OCI-LY7 (cell line): Measurements from ENCODE around the gene SLC15A2. TPM values are rescaled to one million over a fixed set of nuclear protein-coding genes. Genes with fewer than 3 reads are reported as not detected.

Experiments
- BruUV-seq: library from RNA; stranded (reverse); fragments of 400-500 nt; replicated peaks from 2 replicates; lab custom pipeline; 2021; lab: Mats Ljungman, UMichigan
- CTCF ChIA-PET: fragments of 300-600 bp; sonication (Branson Sonifier 250); formaldehyde crosslinking; loops from one replicate; lab custom pipeline; 2022; ENCODE audit warnings: antibody characterized with exemption; ENCODE audit not compliant: unreplicated experiment; lab: Charles Lee
- POLR2A ChIA-PET: fragments of 300-600 bp; sonication (Branson Sonifier 250); formaldehyde crosslinking; loops from one replicate; lab custom pipeline; 2022; ENCODE audit warnings: antibody characterized with exemption; lab: Charles Lee
- DNase-seq: peaks from one replicate; pipeline ENCODE4 v3.0.0-alpha.2; 2015; ENCODE audit warnings: low spot score
- H2AFZ ChIP-seq: fragments of 200-600 bp; sonication (generic), shearing (Covaris generic); 2 replicates; pipeline ENCODE4 v1.6.1; 2014; ENCODE audit warnings: mild to moderate bottlenecking, antibody characterized with exemption, low read length, moderate library complexity
- H3K27ac ChIP-seq: fragments of 200-600 bp; sonication (generic); 2 replicates; pipeline ENCODE4 v1.5.1; 2014; ENCODE audit warnings: mixed run types, low read depth, mild to moderate bottlenecking, moderate library complexity, low read length, inconsistent platforms; ENCODE audit not compliant: poor library complexity, severe bottlenecking
- H3K36me3 ChIP-seq: fragments of 200-600 bp; sonication (generic); 2 replicates; pipeline ENCODE4 v1.6.1; 2014; ENCODE audit warnings: mild to moderate bottlenecking, antibody characterized with exemption, low read length, moderate library complexity, mixed read lengths; ENCODE audit not compliant: insufficient read depth
- H3K4me1 ChIP-seq: fragments of 200-600 bp; sonication (generic); 2 replicates; pipeline ENCODE4 v1.5.1; 2014; ENCODE audit warnings: mild to moderate bottlenecking, low read length; ENCODE audit not compliant: insufficient read depth, poor library complexity, severe bottlenecking
- H3K4me2 ChIP-seq: fragments of 200-600 bp; sonication (generic); 2 replicates; pipeline ENCODE4 v1.6.1; 2014; ENCODE audit warnings: mild to moderate bottlenecking, low read length
- H3K4me3 ChIP-seq: fragments of 200-600 bp; sonication (generic); 2 replicates; pipeline ENCODE4 v1.5.1; 2014; ENCODE audit warnings: mild to moderate bottlenecking, low read depth, low read length; ENCODE audit not compliant: poor library complexity, severe bottlenecking
- H3K79me2 ChIP-seq: fragments of 200-600 bp; sonication (generic); 2 replicates; pipeline ENCODE4 v1.6.1; 2016; ENCODE audit warnings: low read depth, mild to moderate bottlenecking, low read length, moderate library complexity, mixed read lengths; ENCODE audit not compliant: insufficient read depth
- H3K9me2 ChIP-seq: fragments of 200-600 bp; sonication (generic); 2 replicates; pipeline ENCODE4 v1.6.1; 2016; ENCODE audit warnings: mild to moderate bottlenecking, low read length, mixed read lengths; ENCODE audit not compliant: insufficient read depth
- H3K9me3 ChIP-seq: fragments of 200-600 bp; sonication (generic); 2 replicates; pipeline ENCODE4 v1.6.1; 2014; ENCODE audit warnings: mild to moderate bottlenecking, mixed run types, low read length, mixed read lengths
- H4K20me1 ChIP-seq: fragments of 200-600 bp; sonication (generic); 2 replicates; pipeline ENCODE4 v1.6.1; 2014; ENCODE audit warnings: mild to moderate bottlenecking, antibody characterized with exemption, low read length, moderate library complexity, mixed read lengths; ENCODE audit not compliant: insufficient read depth
- CTCF ChIP-seq: fragments of 200-600 bp; sonication (generic); conservative IDR thresholded peaks from 2 replicates; pipeline ENCODE4 v1.5.1; 2014; ENCODE audit warnings: mild to moderate bottlenecking, antibody characterized with exemption, low read length, moderate library complexity, mixed read lengths
- EZH2phosphoT487 ChIP-seq: fragments of 200-600 bp; sonication (generic); IDR thresholded peaks from 2 replicates; pipeline ENCODE4 v1.6.1; 2018; ENCODE audit warnings: low read depth, borderline replicate concordance, mild to moderate bottlenecking, mixed run types, antibody characterized with exemption, low read length, moderate library complexity, mixed read lengths
- intact Hi-C: fragments of 100-400 bp; cut with micrococcal nuclease; formaldehyde crosslinking; loops from one replicate; pipeline ENCODE4 v1.10.0; 2022; ENCODE audit not compliant: unreplicated experiment
- total RNA-seq, 2 experiments: library from RNA; depleted of rRNA in 1 of 2; stranded (reverse); fragments of >200 nt in 1 of 2; shearing (Covaris generic) in 1 of 2; gene quantifications; 2 replicates each; pipeline ENCODE4 v1.2.3, GENCODE V29; 2014 to 2022

SLC15A2 gene
- total RNA-seq, 2 experiments from 2014 or later = 14.0 to 25.3 TPM

GRCh38 chr3:121918779-121919483 is 24.7 kb downstream of the SLC15A2 start:
- H3K79me2 ChIP-seq = no peaks in the 10 kb centered on the region
- no peaks in the 10 kb centered on the region for H3K9me3 ChIP-seq
- H3K4me3 ChIP-seq = no peak overlapping the region
- DNase-seq = no peak
- CTCF ChIA-PET = no interaction called here
- H3K4me2 ChIP-seq = no peak overlapping the region
- no peak overlapping the region for H3K27ac ChIP-seq
- H2AFZ ChIP-seq = no peak overlapping the region
- no peaks in the 10 kb centered on the region for H3K9me2 ChIP-seq
- intact Hi-C loops = no loop called here
- BruUV-seq = no TSS peak
- H3K36me3 ChIP-seq = peaks cover 65% of the 10 kb centered on the region
- no peaks in the 10 kb centered on the region for H3K4me1 ChIP-seq
- no peak for TF ChIP-seq EZH2phosphoT487
- no peak for TF ChIP-seq CTCF
- POLR2A ChIA-PET = interaction anchor here (0.7 to 1.6 kb wide), 3 partner anchors 12 to 409 kb away, joined by 3 to 7 read pairs (median 3); no protein-coding TSS in a partner anchor
- H4K20me1 ChIP-seq = no peaks in the 10 kb centered on the region

GRCh38 chr3:121924734-121925133 is 30.5 kb downstream of the SLC15A2 start:
- no peak overlapping the region for H3K4me2 ChIP-seq
- CTCF ChIA-PET = no interaction called here
- POLR2A ChIA-PET = no interaction called here

More at GRCh38 chr3:121924734-121925133, 30.5 kb downstream of the SLC15A2 start:
- no TSS peak for BruUV-seq
- Histone ChIP-seq H3K4me1 (no peaks in the 10 kb centered on the region), H3K79me2 (no peaks in the 10 kb centered on the region), H3K9me2 (no peaks in the 10 kb centered on the region), H2AFZ (no peak overlapping the region), H3K36me3 (peaks cover 80% of the 10 kb centered on the region), H3K4me3 (no peak overlapping the region), H3K9me3 (no peaks in the 10 kb centered on the region), H3K27ac (no peak overlapping the region), H4K20me1 (no peaks in the 10 kb centered on the region)
- DNase-seq = no peak
- intact Hi-C loops = no loop called here
- TF ChIP-seq EZH2phosphoT487 (no peak), CTCF (no peak)
